SH-SY5Y (cell line): ENCODE measurements around the gene PKP4.

Source experiments
- GATA2 ChIP-seq: IDR thresholded peaks from 2 replicates; pipeline ENCODE4 v1.6.1; 2011; ENCODE audit warnings: mild to moderate bottlenecking, low read depth, low read length
- GATA3 ChIP-seq: IDR thresholded peaks from 2 replicates; pipeline ENCODE4 v1.6.1; 2011; ENCODE audit warnings: low read depth, mild to moderate bottlenecking, low read length, moderate library complexity

GRCh38 chr2:158530829-158531228, 74.1 kb downstream of the PKP4 start:
- TF ChIP-seq GATA2 (no peak), GATA3 (no peak)
